Medulla oblongata (tissue), 1 donor: ENCODE results near the gene MYLK.

Experiments
- DNase-seq: peaks from one replicate; pipeline ENCODE4 v3.0.0-alpha.2; 2015; ENCODE audit errors: extremely low spot score

MYLK gene

GRCh38 chr3:123831420-123831819 is 52.7 kb downstream of the MYLK start:
- DNase-seq: no peak

- DNase-seq: no peak
These were observed 62.2 kb downstream of the MYLK start for GRCh38 chr3:123821920-123822319.

- no peak for DNase-seq
These were observed 64.2 kb downstream of the MYLK start for GRCh38 chr3:123819949-123820348.

- DNase-seq: no peak
These were observed 65.2 kb downstream of the MYLK start for GRCh38 chr3:123818921-123819429.

GRCh38 chr3:123818324-123818920 is 65.7 kb downstream of the MYLK start:
- DNase-seq: no peak

GRCh38 chr3:123817413-123817812 is 66.7 kb downstream of the MYLK start:
- DNase-seq: no peak

GRCh38 chr3:123816673-123817207 is 67.4 kb downstream of the MYLK start:
- DNase-seq: no peak

GRCh38 chr3:123815981-123816380 is 68.2 kb downstream of the MYLK start:
- no peak for DNase-seq

GRCh38 chr3:123813876-123814275 is 70.3 kb downstream of the MYLK start:
- no peak for DNase-seq

GRCh38 chr3:123809597-123809996 is 74.5 kb downstream of the MYLK start:
- DNase-seq: no peak

- DNase-seq: no peak
These were observed 75.3 kb downstream of the MYLK start for GRCh38 chr3:123808812-123809211.

GRCh38 chr3:123807820-123808219 is 76.3 kb downstream of the MYLK start:
- no peak for DNase-seq

- no peak for DNase-seq
These were observed 78.6 kb downstream of the MYLK start for GRCh38 chr3:123805504-123805903.

GRCh38 chr3:123805101-123805500 is 79.0 kb downstream of the MYLK start:
- no peak for DNase-seq

GRCh38 chr3:123804676-123805075 is 79.5 kb downstream of the MYLK start:
- DNase-seq: no peak

- DNase-seq: no peak
These were observed 80.6 kb downstream of the MYLK start for GRCh38 chr3:123803521-123803920.

- no peak for DNase-seq
These were observed 82.0 kb downstream of the MYLK start for GRCh38 chr3:123802007-123802625.

GRCh38 chr3:123801474-123801873 is 82.7 kb downstream of the MYLK start:
- DNase-seq: no peak

GRCh38 chr3:123800362-123800682 is 83.8 kb downstream of the MYLK start:
- DNase-seq: no peak

GRCh38 chr3:123799544-123800361 is 84.4 kb downstream of the MYLK start:
- DNase-seq: no peak

GRCh38 chr3:123798550-123798949 is 85.6 kb downstream of the MYLK start:
- DNase-seq: no peak

GRCh38 chr3:123795471-123796251 is 88.5 kb downstream of the MYLK start:
- DNase-seq: no peak
